Cardiac muscle cell (in vitro differentiated cells and primary cell): ENCODE results near the gene P4HA2. TPM values are rescaled to one million over a fixed set of nuclear protein-coding genes. Genes with fewer than 3 reads are reported as not detected.
A peak's percentile ranks its signal among the peaks of the same experiment; 100 is the strongest.

Source experiments
- DNase-seq, 2 donors: peaks; one replicate each; pipeline versions ENCODE4 v3.0.0 to v3.0.0-alpha.2; 2010 to 2017; ENCODE audit warnings: low read depth in 1 of 2, low spot score in 1 of 2
- H3K27ac ChIP-seq: fragments of 200-600 bp; sonication (generic); 2 replicates; pipeline ENCODE4 v1.5.1; 2016
- H3K27me3 ChIP-seq: fragments of 200-600 bp; sonication (generic); 2 replicates; pipeline ENCODE4 v1.6.0; 2016; ENCODE audit warnings: control low read depth
- H3K36me3 ChIP-seq: fragments of 200-600 bp; sonication (generic); 2 replicates; pipeline ENCODE4 v1.5.1; 2016; ENCODE audit warnings: control low read depth
- H3K4me1 ChIP-seq: fragments of 200-600 bp; sonication (generic); 2 replicates; pipeline ENCODE4 v1.8.1; 2017; ENCODE audit warnings: low read depth, mild to moderate bottlenecking, mixed run types
- H3K4me3 ChIP-seq: fragments of 200-600 bp; sonication (generic); 2 replicates; pipeline ENCODE4 v1.5.1; 2016; ENCODE audit warnings: mild to moderate bottlenecking
- H3K9me3 ChIP-seq: fragments of 200-600 bp; sonication (generic); 2 replicates; pipeline ENCODE4 v1.5.1; 2017; ENCODE audit warnings: low read depth, mild to moderate bottlenecking, control low read depth
- polyA plus RNA-seq: library from polyadenylated mRNA; unstranded; fragments of >200 nt; fragmentation: Nextera tagmentation; extraction: Ambion mirVana; gene quantifications from 2 replicates; pipeline ENCODE4 v1.2.1, GENCODE V29; 2016
- total RNA-seq: library from RNA; depleted of rRNA; stranded (reverse); fragments of >200 nt; gene quantifications from 2 replicates; pipeline ENCODE4 v1.2.3, GENCODE V29; 2016
- TF ChIP-seq, protein P1 (sequence below): IDR thresholded peaks from 2 replicates; pipeline ENCODE4 v1.5.1; 2012; ENCODE audit warnings: low read depth, mild to moderate bottlenecking, low read length

Gene P4HA2
- total and polyA plus RNA-seq, 2 experiments from 2014 or later: 41.0 to 65.5 TPM

DNA sequence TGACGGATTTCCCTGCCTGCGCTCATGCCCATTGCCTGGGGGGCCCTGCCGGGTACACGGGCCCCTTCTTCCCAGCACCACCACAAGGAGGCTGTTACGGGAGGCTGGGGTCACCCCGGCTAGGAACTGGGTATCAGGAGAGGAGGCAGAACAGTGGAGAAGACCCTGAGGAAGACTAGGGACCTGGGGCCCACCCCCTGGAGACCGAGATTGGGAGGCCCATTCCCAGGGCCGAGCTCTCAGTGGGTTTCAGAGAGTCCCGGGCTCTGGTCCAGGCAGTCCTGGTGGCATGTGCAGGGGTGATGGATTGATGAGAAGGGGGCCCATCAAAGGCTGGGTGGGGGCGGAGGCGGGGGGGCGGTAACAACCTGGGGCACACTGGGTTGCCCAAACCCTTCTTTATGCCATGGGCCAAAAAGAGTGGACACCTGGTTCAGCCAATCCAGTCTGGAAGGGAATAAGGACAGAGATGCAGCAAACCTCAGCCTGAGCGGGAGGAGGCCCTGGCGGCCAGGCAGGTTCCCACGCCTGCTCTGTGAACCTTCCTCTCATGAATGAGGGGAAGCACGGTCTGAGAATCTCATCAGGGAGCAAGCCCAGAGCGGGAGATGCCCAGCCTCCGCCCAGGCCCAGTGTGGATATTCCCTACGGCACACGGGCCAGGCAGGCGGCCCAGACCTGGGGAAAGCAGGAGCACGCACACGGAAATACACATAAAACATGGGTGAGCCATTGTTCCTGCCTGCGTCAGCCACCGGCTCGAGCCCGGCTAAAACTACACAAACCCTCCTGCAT, 785 bp upstream of the P4HA2 start:
- no peaks in the 10 kb centered on the region for H3K36me3 ChIP-seq
- H3K4me3 ChIP-seq: peak overlapping the region; percentile 65
- DNase-seq: no peak
- peaks cover 9% of the 10 kb centered on the region for H3K4me1 ChIP-seq
- TF ChIP-seq, protein P1, sequence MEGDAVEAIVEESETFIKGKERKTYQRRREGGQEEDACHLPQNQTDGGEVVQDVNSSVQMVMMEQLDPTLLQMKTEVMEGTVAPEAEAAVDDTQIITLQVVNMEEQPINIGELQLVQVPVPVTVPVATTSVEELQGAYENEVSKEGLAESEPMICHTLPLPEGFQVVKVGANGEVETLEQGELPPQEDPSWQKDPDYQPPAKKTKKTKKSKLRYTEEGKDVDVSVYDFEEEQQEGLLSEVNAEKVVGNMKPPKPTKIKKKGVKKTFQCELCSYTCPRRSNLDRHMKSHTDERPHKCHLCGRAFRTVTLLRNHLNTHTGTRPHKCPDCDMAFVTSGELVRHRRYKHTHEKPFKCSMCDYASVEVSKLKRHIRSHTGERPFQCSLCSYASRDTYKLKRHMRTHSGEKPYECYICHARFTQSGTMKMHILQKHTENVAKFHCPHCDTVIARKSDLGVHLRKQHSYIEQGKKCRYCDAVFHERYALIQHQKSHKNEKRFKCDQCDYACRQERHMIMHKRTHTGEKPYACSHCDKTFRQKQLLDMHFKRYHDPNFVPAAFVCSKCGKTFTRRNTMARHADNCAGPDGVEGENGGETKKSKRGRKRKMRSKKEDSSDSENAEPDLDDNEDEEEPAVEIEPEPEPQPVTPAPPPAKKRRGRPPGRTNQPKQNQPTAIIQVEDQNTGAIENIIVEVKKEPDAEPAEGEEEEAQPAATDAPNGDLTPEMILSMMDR: no peak
- peak overlapping the region; percentile 44 for H3K27ac ChIP-seq
- no peaks in the 10 kb centered on the region for H3K27me3 ChIP-seq
- no peaks in the 10 kb centered on the region for H3K9me3 ChIP-seq

DNA sequence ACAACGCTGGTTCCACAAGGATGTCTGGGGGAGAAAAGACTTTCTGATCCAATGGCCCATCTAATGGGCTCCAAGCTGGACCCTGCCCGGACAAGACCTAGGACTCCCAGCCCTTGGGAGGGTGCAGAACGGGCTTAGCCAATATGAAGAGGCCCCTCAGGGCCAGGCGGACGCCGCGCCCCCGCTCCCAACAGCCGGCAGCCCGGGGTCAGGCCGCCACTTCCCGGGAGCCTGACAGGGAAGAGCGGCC, 493 bp downstream of the P4HA2 start:
- Histone ChIP-seq H3K27ac (peak overlapping the region; percentile 44), H3K4me3 (peak overlapping the region; percentile 65), H3K36me3 (no peaks in the 10 kb centered on the region), H3K27me3 (no peaks in the 10 kb centered on the region), H3K9me3 (no peaks in the 10 kb centered on the region), H3K4me1 (peaks cover 9% of the 10 kb centered on the region)
- no peak for DNase-seq
- TF ChIP-seq, protein P1: peak; percentile 14

DNA sequence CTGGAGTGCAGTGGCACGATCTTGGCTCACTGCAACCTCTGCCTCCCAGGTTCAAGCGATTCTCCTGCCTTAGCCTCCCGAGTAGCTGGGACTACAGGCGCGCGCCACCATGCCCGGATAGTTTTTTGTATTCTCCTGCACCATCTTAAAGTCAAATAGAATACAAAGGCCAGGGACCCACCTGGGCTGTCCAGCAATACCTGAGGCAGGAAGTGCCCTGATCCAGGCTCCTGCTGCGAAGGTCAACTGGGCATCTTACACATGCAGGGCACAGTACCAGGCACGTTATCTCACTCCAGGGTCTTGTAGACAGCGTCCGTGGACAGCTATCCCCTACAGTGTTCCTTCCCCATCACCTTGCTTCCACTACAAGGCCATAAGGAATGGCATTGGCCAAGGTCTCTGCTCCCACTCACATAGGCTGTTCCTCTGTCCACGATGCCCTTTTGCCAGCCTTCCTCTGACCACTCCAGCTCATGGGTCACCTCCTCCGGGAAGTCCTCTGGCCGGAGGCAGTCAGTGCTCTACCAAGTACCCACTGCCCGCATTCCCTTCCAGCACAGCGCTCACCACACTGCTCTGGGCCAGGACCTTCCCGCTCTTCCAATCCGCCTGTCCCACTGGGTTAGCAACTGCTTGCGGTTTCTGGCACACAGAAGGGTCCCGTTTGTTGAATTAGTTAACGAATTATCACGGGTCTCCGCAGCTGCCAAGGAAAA, 978 bp downstream of the P4HA2 start:
- TF ChIP-seq, protein P1: no peak
- Histone ChIP-seq H3K9me3 (no peaks in the 10 kb centered on the region), H3K27ac (no peak overlapping the region), H3K4me3 (peak overlapping the region; percentile 65), H3K36me3 (no peaks in the 10 kb centered on the region), H3K4me1 (peaks cover 9% of the 10 kb centered on the region), H3K27me3 (no peaks in the 10 kb centered on the region)
- peak in 1 of 2 donors; percentile 44 for DNase-seq

DNA sequence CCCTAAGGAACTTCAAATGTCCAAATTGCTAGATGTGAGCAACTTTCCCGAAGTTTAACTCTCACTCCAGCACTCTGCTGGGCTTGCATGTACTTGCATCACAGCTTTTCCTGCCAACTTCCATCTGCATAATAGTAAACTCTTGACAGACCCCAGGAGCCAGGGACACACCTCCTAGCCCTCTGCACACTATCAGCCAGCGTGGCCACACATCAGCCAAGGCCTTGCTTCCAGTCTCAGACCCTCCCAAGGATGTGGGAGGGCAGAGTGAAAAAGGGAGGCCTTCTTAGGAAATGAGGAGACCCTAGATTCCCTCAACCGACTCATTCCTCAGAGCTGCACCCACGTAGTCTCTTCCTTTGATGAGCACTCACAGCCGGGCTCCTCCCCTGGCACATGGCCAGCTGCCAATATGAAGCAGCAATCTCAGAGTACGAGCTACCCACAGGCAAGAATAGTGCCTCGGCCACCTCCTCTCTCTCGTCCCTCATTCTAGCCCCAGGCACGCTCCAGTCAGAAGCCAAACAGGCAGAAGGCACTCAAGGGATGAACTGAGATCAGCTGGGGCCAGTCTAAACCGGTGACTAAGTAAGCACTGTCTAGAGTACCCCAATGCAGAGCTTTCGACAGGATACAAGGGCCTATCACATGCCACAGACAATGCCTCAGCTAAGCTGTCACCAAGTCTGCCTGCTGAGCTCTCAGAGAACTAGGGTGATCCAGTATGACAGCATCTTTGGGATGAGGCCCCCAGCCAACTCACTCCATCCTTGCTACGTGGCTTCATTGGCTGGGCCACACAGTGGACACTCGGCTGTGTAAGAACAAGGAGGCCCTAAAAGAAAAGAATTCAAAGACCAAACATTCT, 2.3 kb downstream of the P4HA2 start:
- Histone ChIP-seq H3K9me3 (no peaks in the 10 kb centered on the region), H3K4me3 (no peak overlapping the region), H3K27me3 (no peaks in the 10 kb centered on the region), H3K4me1 (peaks cover 9% of the 10 kb centered on the region), H3K36me3 (no peaks in the 10 kb centered on the region), H3K27ac (no peak overlapping the region)
- TF ChIP-seq, protein P1: no peak
- peak; percentile 39 to 96 for DNase-seq

DNA sequence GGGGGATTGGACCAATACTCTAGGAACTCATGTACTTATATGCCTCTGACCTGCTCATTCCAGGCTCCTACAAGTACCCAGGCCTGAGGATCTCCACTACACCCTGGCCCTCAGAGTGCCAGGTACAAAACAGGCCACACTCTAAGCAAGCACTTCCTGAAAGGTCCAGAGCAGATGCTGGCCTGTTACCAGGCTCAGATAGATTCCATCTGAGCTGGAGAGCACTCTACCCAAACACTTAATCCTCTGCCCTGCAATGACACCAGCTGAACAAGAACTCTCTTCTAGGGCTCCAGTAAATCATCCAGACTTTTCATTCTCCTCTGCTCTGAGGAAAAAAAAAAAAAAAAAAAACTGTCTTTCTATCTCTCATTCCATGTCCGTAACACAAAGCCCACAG, 2.9 kb downstream of the P4HA2 start:
- H3K27ac ChIP-seq: no peak overlapping the region

More for the DNA sequence above, 2.9 kb downstream of the P4HA2 start:
- H3K9me3 ChIP-seq: no peaks in the 10 kb centered on the region
- H3K4me3 ChIP-seq: no peak overlapping the region
- TF ChIP-seq, protein P1: no peak
- no peaks in the 10 kb centered on the region for H3K36me3 ChIP-seq
- no peak for DNase-seq
- peaks cover 9% of the 10 kb centered on the region for H3K4me1 ChIP-seq
- H3K27me3 ChIP-seq: no peaks in the 10 kb centered on the region
